Endodermal cell (in vitro differentiated cells): ENCODE measurements around the gene BRMS1. TPM values are rescaled to one million over a fixed set of nuclear protein-coding genes. Genes with fewer than 3 reads are reported as not detected.

Experiments
- DNase-seq: peaks from one replicate; pipeline ENCODE4 v3.0.0-alpha.2; 2017
- H3K27ac ChIP-seq: 2 replicates; pipeline ENCODE4 v1.5.1; 2013; ENCODE audit warnings: mild to moderate bottlenecking, low read depth, low read length, moderate library complexity
- H3K27me3 ChIP-seq: 2 replicates; pipeline ENCODE4 v1.6.1; 2013; ENCODE audit warnings: mild to moderate bottlenecking, low read length, moderate library complexity; ENCODE audit not compliant: insufficient read depth, control insufficient read depth, poor library complexity, severe bottlenecking
- H3K36me3 ChIP-seq: 2 replicates; pipeline ENCODE4 v1.7.0; 2013; ENCODE audit warnings: mild to moderate bottlenecking, low read length, moderate library complexity; ENCODE audit not compliant: control insufficient read depth, insufficient read depth
- H3K4me1 ChIP-seq: one replicate; pipeline ENCODE4 v1.7.0; 2013; ENCODE audit warnings: low read length; ENCODE audit not compliant: control insufficient read depth, insufficient read depth
- H3K4me3 ChIP-seq: 2 replicates; pipeline ENCODE4 v1.5.1; 2013; ENCODE audit warnings: mild to moderate bottlenecking, low read length, moderate library complexity
- H3K9ac ChIP-seq: 2 replicates; pipeline ENCODE4 v1.6.1; 2013; ENCODE audit warnings: mild to moderate bottlenecking, low read length, moderate library complexity; ENCODE audit not compliant: poor library complexity, severe bottlenecking; ENCODE audit errors: extremely low read depth
- H3K9me3 ChIP-seq: 2 replicates; pipeline ENCODE4 v1.6.1; 2013; ENCODE audit warnings: mild to moderate bottlenecking, low read length, moderate library complexity; ENCODE audit not compliant: control insufficient read depth
- H3K27ac Mint-ChIP-seq: 2 replicates; pipeline ENCODE4 v1.8.0; 2020; ENCODE audit warnings: mixed read lengths
- H3K27me3 Mint-ChIP-seq: 2 replicates; pipeline ENCODE4 v1.8.0; 2021; ENCODE audit warnings: mild to moderate bottlenecking, mixed read lengths; ENCODE audit not compliant: insufficient read depth
- H3K36me3 Mint-ChIP-seq: 2 replicates; pipeline ENCODE4 v1.8.0; 2020; ENCODE audit warnings: low read depth, mixed read lengths
- H3K4me1 Mint-ChIP-seq: 2 replicates; pipeline ENCODE4 v1.8.0; 2020; ENCODE audit warnings: mixed read lengths
- H3K4me3 Mint-ChIP-seq: 2 replicates; pipeline ENCODE4 v1.8.0; 2020; ENCODE audit warnings: mild to moderate bottlenecking, moderate library complexity, mixed read lengths
- H3K9me3 Mint-ChIP-seq: 2 replicates; pipeline ENCODE4 v1.8.0; 2020; ENCODE audit warnings: mild to moderate bottlenecking, mixed read lengths
- CTCF ChIP-seq: fragments of 200-600 bp; sonication (generic); conservative IDR thresholded peaks from 2 replicates; pipeline ENCODE4 v1.5.0; 2021; ENCODE audit warnings: antibody characterized with exemption, mild to moderate bottlenecking
- WGBS, 2 experiments: methylation state at CpG; one replicate each; pipeline versions ENCODE4 v1.1.5 to v1.1.7; 2013; ENCODE audit warnings: missing lambda C conversion rate in 2 of 2, mixed read lengths in 1 of 2; ENCODE audit not compliant: insufficient coverage in 1 of 2, insufficient read length in 1 of 2; 5-methylcytosine and 5-hydroxymethylcytosine counted together
- total RNA-seq, 2 donors: library from RNA; stranded (reverse); fragmentation: NEBNext Ultra II Directional in 1 of 2; extraction: Animal tissue kit (Norgen Biotek cat#: 25700) in 1 of 2; gene quantifications; 2 replicates in 1 of 2; 3 replicates in 1 of 2; pipeline ENCODE4 v1.2.1, GENCODE V29; 2021

Gene BRMS1
- total RNA-seq, 2 donors from 2014 or later, result 38.7 to 40.3 TPM

- Histone ChIP-seq H3K4me3 (peak within 1 kb of the TSS; percentile 47), H3K27ac (no peak within 1 kb of the TSS), H3K9me3 (no peaks in the 10 kb centered on the region), H3K36me3 (peaks cover 4% of the 10 kb centered on the region), H3K4me1 (no peaks in the 10 kb centered on the region), H3K9ac (no peak within 1 kb of the TSS), H3K27me3 (peaks cover 46% of the 10 kb centered on the region)
- Mint-ChIP-seq H3K27me3 (peaks cover 51% of the 10 kb centered on the region), H3K4me3 (peak within 1 kb of the TSS; percentile 22), H3K36me3 (no peaks in the 10 kb centered on the region), H3K9me3 (no peaks in the 10 kb centered on the region), H3K4me1 (peaks cover 6% of the 10 kb centered on the region), H3K27ac (no peak within 1 kb of the TSS)
- peak; percentile 55 for DNase-seq
- no peak for TF ChIP-seq CTCF
- WGBS, 2 experiments, result 5 to 6% methylated on average over 29 to 95 of the region's 95 CpGs
These were observed 53.0 kb downstream of the BRMS1 start, which contains the start of gene TMEM151A for GRCh38 chr11:66291706-66292542. TMEM151A (plus strand) TSS chr11:66291894; CDS start chr11:66292014, 120 bp downstream.

- Histone ChIP-seq H3K27ac (no peak overlapping the region), H3K36me3 (peaks cover 9% of the 10 kb centered on the region), H3K9me3 (no peaks in the 10 kb centered on the region), H3K27me3 (peaks cover 46% of the 10 kb centered on the region), H3K9ac (no peak overlapping the region), H3K4me1 (no peaks in the 10 kb centered on the region), H3K4me3 (peak overlapping the region; percentile 47)
- Mint-ChIP-seq H3K27ac (no peak overlapping the region), H3K27me3 (peaks cover 50% of the 10 kb centered on the region), H3K9me3 (no peaks in the 10 kb centered on the region), H3K36me3 (no peaks in the 10 kb centered on the region), H3K4me1 (peaks cover 6% of the 10 kb centered on the region), H3K4me3 (peak overlapping the region; percentile 14)
- peak; percentile 53 for DNase-seq
- 24 to 31% methylated on average over 9 to 16 of the region's 16 CpGs for WGBS, 2 experiments
- no peak for TF ChIP-seq CTCF
These were observed 53.6 kb downstream of the BRMS1 start for GRCh38 chr11:66291303-66291705.

GRCh38 chr11:66290330-66290621 lies 54.6 kb downstream of the BRMS1 start:
- TF ChIP-seq CTCF, result no peak
- Mint-ChIP-seq H3K36me3 (peaks cover 2% of the 10 kb centered on the region), H3K27me3 (peaks cover 45% of the 10 kb centered on the region), H3K9me3 (no peaks in the 10 kb centered on the region), H3K4me3 (peak overlapping the region; percentile 75), H3K27ac (no peak overlapping the region), H3K4me1 (peaks cover 6% of the 10 kb centered on the region)
- H3K4me1 ChIP-seq, result no peaks in the 10 kb centered on the region
- peaks cover 46% of the 10 kb centered on the region for H3K27me3 ChIP-seq
- H3K9ac ChIP-seq, result no peak overlapping the region
- no peak overlapping the region for H3K27ac ChIP-seq
- H3K9me3 ChIP-seq, result no peaks in the 10 kb centered on the region
- WGBS, 2 experiments, result 80 to 81% methylated on average over 1 to 2 of the region's 2 CpGs
- peaks cover 14% of the 10 kb centered on the region for H3K36me3 ChIP-seq
- no peak for DNase-seq
- H3K4me3 ChIP-seq, result no peak overlapping the region
